ENCODE results near the gene ACSF3.
"Not testable (repeated sequence)": the region's sequence is repeated elsewhere in the genome, so short reads cannot be mapped to it uniquely, and the experiment has no call there.

The ACSF3 gene

DNA sequence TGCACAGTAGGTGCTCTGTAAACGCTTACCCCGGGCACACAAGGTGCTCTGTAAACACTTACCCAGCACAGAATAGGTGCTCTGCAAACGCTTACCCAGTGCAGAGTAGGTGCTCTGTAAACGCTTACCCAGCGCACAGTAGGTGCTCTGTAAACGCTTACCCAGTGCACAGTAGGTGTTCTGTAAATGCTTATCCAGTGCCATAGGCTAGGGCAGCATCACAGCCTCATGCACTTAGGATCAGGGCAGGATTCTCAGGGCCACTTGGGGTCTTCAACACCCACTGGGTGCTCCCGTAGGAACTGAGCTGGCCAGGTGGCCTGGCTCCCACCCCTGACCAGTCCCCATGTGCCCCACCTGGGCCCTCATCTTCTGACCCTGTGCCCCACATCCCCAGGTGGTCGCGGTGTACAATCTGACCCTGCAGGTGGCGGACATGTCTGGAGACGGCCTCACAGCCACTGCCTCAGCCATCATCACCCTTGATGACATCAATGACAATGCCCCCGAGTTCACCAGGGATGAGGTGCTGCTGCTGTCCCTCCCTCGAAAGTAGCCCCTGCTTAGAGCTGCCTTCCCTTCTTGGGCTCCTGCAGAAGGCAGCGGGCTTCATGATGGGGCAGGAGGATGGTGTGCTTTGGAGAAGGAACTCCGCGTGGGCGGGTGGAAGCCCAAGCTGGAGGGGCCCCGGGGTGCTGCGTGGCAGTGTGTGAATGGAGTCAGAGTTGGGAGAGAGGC, 93.5 kb downstream of the ACSF3 start:
- H3K9me3 ChIP-seq: no peaks in the 10 kb centered on the region
- H3K4me3 ChIP-seq (ENCODE audit: low read depth, low read length): no peak overlapping the region
- DNase-seq: peak; percentile 38
- no peaks in the 10 kb centered on the region for H3K4me1 ChIP-seq
- peaks cover 42% of the 10 kb centered on the region for H3K27me3 ChIP-seq
- no peak for TF ChIP-seq CTCF (IDR thresholded peaks at IDR 0.05; ENCODE audit: low read depth, low read length)
- H3K36me3 ChIP-seq: no peaks in the 10 kb centered on the region

DNA sequence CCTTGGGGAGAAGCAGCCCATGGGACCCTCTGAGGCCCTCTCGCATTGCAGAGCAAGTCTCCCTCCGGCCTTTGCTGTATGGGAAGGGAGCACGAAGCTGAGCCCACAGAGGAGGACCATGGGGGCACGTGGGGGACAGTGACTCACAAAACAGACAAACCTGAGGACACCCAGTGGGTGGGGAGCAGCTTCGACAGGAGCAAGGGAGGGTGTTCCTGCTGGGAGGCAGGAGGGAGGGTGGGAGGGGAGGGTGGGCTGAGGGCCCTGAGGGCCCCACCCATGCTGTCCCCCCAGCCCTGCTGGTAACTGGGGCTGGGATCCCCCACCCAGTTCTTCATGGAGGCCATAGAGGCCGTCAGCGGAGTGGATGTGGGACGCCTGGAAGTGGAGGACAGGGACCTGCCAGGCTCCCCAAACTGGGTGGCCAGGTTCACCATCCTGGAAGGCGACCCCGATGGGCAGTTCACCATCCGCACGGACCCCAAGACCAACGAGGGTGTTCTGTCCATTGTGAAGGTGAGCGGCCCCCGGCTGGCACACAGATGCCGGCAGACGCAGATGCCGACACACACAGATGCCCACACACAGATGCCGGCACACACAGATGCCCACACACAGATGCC, 94.2 kb downstream of the ACSF3 start:
- H3K27me3 ChIP-seq: peaks cover 43% of the 10 kb centered on the region
- no peaks in the 10 kb centered on the region for H3K4me1 ChIP-seq
- TF ChIP-seq CTCF (IDR thresholded peaks at IDR 0.05; ENCODE audit: low read depth, low read length): no peak
- no peaks in the 10 kb centered on the region for H3K9me3 ChIP-seq
- no peak overlapping the region for H3K4me3 ChIP-seq (ENCODE audit: low read depth, low read length)
- H3K36me3 ChIP-seq: no peaks in the 10 kb centered on the region
- no peak for DNase-seq

GRCh38 chr16:89188471-89189357, 95.1 kb downstream of the ACSF3 start:
- not testable (repeated sequence) for H3K4me3 ChIP-seq (ENCODE audit: low read depth, low read length); H3K9me3 ChIP-seq; H3K36me3 ChIP-seq; DNase-seq; H3K4me1 ChIP-seq
- peaks cover 36% of the 10 kb centered on the region for H3K27me3 ChIP-seq

DNA sequence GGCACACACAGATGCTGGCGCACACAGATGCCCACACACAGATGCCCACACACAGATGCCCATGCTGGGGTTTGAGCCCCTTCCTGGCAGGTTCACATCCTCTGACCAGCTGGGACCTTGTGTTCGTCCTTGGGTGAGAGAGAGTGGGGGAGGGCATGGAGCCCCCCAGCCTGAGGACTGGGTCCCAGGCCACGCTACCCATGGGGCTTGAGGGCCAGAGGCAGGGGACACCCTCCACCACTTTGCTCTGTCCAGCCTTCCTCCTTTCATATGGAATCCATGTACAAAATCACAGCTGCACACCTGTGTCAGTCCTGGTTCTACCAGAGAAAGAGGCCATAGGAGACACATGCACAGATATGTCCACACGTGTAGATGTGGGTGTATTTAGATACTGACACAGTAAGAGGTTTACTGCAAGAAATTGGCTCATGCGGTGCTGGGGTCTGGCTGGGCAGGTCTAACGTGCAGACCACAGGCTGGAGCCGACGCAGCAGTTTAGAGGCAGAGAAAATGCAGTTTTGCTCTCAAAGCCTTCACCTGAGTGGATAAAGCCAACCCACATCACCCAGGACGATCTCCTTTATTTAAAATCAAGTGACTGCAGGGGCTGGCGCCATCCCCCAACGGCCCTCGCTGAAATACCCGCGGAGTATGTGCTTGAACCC, 95.8 kb downstream of the ACSF3 start:
- Histone ChIP-seq H3K36me3 (no peaks in the 10 kb centered on the region), H3K4me3 (ENCODE audit: low read depth, low read length) (no peak overlapping the region), H3K9me3 (no peaks in the 10 kb centered on the region), H3K4me1 (no peaks in the 10 kb centered on the region), H3K27me3 (peaks cover 30% of the 10 kb centered on the region)
- peak; percentile 19 for DNase-seq
- no peak for TF ChIP-seq CTCF (IDR thresholded peaks at IDR 0.05; ENCODE audit: low read depth, low read length)

DNA sequence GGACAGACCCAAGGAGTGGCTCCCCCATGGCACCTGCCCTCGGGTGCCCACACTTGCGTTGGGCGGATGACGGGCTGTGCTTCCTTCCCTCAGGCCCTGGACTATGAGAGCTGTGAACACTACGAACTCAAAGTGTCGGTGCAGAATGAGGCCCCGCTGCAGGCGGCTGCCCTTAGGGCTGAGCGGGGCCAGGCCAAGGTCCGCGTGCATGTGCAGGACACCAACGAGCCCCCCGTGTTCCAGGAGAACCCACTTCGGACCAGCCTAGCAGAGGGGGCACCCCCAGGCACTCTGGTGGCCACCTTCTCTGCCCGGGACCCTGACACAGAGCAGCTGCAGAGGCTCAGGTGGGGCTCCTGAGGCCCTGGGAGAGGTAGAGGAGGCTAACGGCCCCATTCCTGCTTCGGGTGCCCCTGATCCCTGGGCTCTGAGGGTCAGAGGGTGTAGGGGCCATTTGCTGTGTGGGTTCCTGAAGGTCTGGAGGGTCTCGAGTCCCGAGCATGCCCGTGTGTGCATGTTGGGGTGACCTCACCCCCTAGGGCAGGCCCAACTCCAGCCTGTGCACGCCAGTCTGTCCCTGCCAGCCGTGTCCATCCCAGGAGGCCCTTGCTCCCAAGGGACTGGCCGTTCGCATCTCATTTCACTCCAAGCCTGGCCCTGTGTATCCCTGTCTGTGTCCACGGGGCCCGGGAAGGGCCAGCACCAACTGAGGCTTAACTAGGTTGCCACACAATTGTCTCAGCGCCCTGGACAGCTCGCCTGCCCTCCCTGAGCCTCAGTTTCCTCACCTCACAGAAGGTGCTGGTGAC, 96.7 kb downstream of the ACSF3 start:
- no peak for DNase-seq
- no peak overlapping the region for H3K4me3 ChIP-seq (ENCODE audit: low read depth, low read length)
- H3K9me3 ChIP-seq: no peaks in the 10 kb centered on the region
- H3K4me1 ChIP-seq: no peaks in the 10 kb centered on the region
- no peaks in the 10 kb centered on the region for H3K36me3 ChIP-seq
- H3K27me3 ChIP-seq: peaks cover 21% of the 10 kb centered on the region
- TF ChIP-seq CTCF (IDR thresholded peaks at IDR 0.05; ENCODE audit: low read depth, low read length): no peak

Data from BE2C (cell line).